Motor neuron (in vitro differentiated cells): ENCODE results near the gene PPP2R3B. TPM values are rescaled to one million over a fixed set of nuclear protein-coding genes. Genes with fewer than 3 reads are reported as not detected.
A peak's percentile ranks its signal among the peaks of the same experiment; 100 is the strongest.
"Not testable (repeated sequence)": the region's sequence is repeated elsewhere in the genome, so short reads cannot be mapped to it uniquely, and the experiment has no call there.

ENCODE experiments used
- ATAC-seq, 8 experiments: fragments of 200-7000 bp; cut with Tn5 transposase; replicated peaks in 6 of 8; 2 replicates each; pipeline ENCODE4 v1.8.0; 2021; ENCODE audit warnings: mild to moderate bottlenecking in 8 of 8, moderate library complexity in 8 of 8
- H3K27ac ChIP-seq, 2 donors: fragments of 250-450 bp; sonication (Bioruptor Pico); 2 replicates each; pipeline ENCODE4 v1.9.0; 2021; ENCODE audit warnings: antibody characterized with exemption in 2 of 2, mild to moderate bottlenecking in 2 of 2, moderate library complexity in 1 of 2
- H3K4me1 ChIP-seq, 2 donors: fragments of 250-450 bp; sonication (Bioruptor Pico); replicated peaks in 1 of 2; 2 replicates each; pipeline ENCODE4 v1.6.1; 2021; ENCODE audit warnings: antibody characterized with exemption in 2 of 2, mild to moderate bottlenecking in 2 of 2, moderate library complexity in 1 of 2
- H3K4me3 ChIP-seq, 5 donors: fragments of 250-450 bp; sonication (Bioruptor Pico); 2 replicates each; pipeline ENCODE4 v1.9.0; 2021; ENCODE audit warnings: antibody characterized with exemption in 5 of 5, mild to moderate bottlenecking in 5 of 5, moderate library complexity in 4 of 5
- WGBS, 10 experiments: fragments of 450-650 bp; shearing (Covaris generic); methylation state at CpG; one replicate each; pipeline ENCODE4 v1.0.0; 2022; 5-methylcytosine and 5-hydroxymethylcytosine counted together
- in situ Hi-C, 9 experiments: fragments of 400-800 bp; cut with MboI; loops; one replicate each; pipeline ENCODE4 v1.15.0; 2021; ENCODE audit warnings: low sequenced_read_pairs in 9 of 9, low pct_unique_long_range_greater_than_20kb in 2 of 9; ENCODE audit not compliant: unreplicated experiment in 9 of 9
- total RNA-seq, 8 experiments: library from RNA; unstranded; fragments of 300-600 nt; gene quantifications; 2 replicates each; pipeline versions ENCODE4 v1.2.3 to v1.2.4, GENCODE V29; 2022

PPP2R3B gene
- total RNA-seq, 8 experiments from 2014 or later = 7.4 to 27.6 (median 17.9) TPM

DNA sequence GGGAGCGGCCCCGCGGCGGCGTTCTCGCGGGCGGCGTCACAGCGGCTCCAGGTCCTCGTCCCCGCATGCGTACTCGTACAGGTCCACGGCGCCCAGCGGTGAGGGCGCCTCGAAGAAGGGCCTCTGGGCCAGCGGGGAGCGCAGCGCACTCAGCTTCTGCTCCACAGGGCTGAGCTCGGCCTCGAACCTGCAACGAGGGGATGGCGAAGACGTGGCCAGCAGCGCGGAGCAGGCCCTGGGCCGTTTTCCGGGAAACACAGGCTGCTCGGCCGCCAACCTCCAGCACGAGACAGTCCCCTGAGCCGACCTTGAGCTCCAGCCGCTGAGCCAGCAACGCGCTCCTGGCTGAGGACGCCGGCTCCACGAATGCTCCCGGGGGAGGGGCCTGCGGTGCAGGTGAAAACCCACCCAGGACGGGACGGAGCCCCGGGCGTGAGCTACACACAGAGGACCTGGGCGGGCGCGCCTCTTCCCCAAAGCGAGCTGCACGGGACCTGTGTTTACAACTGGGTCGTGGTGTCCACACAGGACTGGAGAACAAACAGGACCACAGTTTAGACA is 52.3 kb downstream of the PPP2R3B start:
- WGBS, 10 experiments = 90 to 100% (median 92%) methylated on average over 2 to 17 of the region's 53 CpGs; no CpG with 5 or more reads in 6 of the 10 experiments
- Histone ChIP-seq H3K4me1 (peaks cover 8 to 9% of the 10 kb centered on the region in 2 donors), H3K4me3 (no peak overlapping the region), H3K27ac (no peak overlapping the region)
- in situ Hi-C loops = no loop called here
- no peak for ATAC-seq

DNA sequence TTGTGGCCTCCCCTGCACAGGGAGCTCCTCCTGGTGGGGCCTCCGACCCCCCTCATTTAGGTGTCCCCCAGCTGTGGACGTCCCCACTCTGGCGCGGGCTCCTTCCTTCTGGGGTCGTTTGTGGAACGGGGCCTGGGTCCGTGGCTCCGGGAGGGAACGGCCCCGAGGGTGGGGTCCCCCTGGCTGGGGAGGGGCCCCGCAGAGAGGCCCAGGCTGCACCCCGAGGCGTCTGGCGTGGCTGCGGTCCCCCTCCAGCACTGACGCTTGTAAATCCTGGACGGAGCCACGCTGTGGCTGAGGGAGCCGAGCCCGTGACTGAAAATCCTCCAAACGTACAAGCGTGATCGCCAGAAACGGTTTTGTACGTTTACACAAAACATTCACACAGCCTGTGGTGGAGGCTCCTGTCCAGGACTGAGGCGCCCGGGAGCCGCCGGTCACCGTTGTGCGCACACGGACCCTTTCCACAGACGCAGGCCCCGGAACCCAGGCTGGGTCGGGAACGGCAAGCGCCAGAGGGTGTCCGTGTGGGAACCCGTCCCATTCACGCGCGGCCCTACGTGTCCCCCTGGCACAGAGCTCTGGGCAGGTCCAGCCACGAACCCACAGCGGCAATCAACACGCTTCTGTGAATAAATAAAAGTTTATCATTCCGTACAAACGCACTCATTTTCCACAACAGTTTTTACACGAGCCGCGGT is 52.9 kb downstream of the PPP2R3B start:
- Histone ChIP-seq H3K27ac (no peak overlapping the region), H3K4me1 (peaks cover 8 to 9% of the 10 kb centered on the region in 2 donors), H3K4me3 (no peak overlapping the region)
- no peak for ATAC-seq
- WGBS, 10 experiments = 80 to 100% (median 87%) methylated on average over 1 to 7 of the region's 51 CpGs; no CpG with 5 or more reads in 6 of the 10 experiments
- in situ Hi-C loops = no loop called here

DNA sequence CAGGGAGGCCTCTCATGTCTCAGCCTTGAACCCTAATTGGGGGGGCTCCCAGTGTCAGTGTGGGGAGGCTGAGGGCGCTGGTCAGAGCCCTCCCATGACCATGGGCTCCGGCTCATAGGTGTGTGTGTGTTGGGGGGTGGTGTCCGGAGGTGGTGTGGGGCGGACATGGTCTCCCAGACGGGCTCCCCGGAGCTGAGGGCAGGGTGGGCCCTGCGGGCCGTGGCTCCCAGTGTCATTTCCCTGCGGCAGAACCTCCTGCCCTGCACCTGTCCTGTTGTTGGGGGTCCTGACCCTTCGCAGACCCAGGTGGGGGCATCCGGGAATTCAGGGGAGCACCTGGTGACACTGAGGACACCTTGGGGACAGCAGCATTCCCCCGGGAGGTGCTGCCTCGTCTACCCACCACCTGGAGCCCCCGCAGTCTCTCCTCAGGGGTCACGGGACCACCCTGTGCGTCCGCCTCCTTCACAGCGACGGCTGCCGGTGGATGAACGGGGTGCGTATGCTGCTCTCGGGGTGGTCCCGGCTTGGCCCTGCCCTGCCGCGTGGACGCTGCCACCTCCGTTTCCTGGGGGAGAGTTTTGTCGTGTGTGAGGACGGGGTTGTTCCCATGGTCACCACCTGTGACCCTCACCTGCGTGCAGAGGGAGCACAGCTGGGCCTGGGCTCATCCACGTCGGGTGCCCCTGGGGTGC is 53.6 kb downstream of the PPP2R3B start:
- 100% methylated on average over 1 of the region's 33 CpGs; no CpG with 5 or more reads in 9 of the 10 experiments for WGBS, 10 experiments
- in situ Hi-C loops = no loop called here
- no peak for ATAC-seq
- Histone ChIP-seq H3K27ac (no peak overlapping the region), H3K4me3 (no peak overlapping the region), H3K4me1 (peaks cover 8 to 9% of the 10 kb centered on the region in 2 donors)

DNA sequence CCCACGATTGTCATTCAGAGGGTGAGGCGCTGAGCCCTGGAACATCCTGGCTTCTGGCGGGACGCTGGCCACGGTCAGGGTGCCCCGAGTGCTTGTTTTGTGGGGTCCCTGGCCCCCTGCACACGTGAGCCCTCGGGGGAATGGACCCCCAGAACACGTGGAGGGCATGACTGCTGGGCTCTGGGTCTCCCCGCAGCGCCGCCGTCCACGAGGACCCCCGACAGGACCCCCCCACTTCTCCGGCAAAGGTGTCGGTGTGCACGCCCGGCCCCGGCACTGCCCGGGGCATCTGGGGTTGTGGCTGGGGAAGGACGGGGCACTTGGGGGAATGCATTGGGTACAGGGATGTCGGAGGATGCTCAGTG is 54.2 kb downstream of the PPP2R3B start:
- in situ Hi-C loops = no loop called here
- Histone ChIP-seq H3K4me3 (no peak overlapping the region), H3K27ac (no peak overlapping the region), H3K4me1 (peaks cover 8 to 9% of the 10 kb centered on the region in 2 donors)
- ATAC-seq = no peak
- WGBS, 10 experiments = no CpG with 5 or more reads among the region's 23 CpGs

DNA sequence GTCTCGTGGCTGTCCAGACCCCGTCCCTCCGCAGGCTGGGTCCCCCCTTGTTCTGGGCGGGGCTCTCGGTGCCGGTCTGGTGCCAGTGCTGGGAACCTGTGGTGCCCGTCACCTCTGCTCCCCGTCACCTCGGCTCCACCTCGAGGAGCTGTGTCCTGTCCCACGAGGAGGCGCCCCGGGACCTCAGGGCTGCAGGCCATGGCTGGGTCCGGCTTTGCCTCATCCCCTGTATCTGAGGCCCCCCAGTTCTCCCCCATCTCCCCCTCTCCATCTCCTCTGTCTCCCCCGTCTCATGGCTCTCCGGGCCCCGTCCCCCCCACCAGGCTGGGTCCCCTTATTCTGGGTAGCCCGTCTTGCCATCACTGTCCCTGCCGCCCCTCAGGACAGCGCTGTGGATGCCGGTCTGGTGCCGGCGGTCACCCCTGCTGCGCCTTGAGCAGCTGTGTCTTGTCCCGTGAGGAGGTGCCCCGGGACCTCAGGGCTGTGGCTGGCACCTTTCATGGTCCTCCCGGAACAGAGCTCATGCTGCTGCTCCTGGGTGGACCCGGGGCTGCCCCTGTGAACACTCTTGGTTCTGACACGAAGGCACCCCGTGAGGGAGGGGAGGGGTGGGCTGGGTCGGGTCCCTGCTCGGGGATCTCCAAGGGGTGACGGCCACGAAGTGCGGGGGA is 54.7 kb downstream of the PPP2R3B start:
- WGBS, 10 experiments = no CpG with 5 or more reads among the region's 35 CpGs
- in situ Hi-C loops = no loop called here
- Histone ChIP-seq H3K27ac (no peak overlapping the region), H3K4me1 (peaks cover 8 to 9% of the 10 kb centered on the region in 2 donors), H3K4me3 (no peak overlapping the region)
- peak in 2 of 8 experiments; percentile 9 to 15 for ATAC-seq

- WGBS, 10 experiments = 9% methylated on average over 12 of the region's 51 CpGs; no CpG with 5 or more reads in 9 of the 10 experiments
- H3K4me3 ChIP-seq = no peak overlapping the region
- no peak overlapping the region for H3K27ac ChIP-seq
- H3K4me1 ChIP-seq = peaks cover 8 to 9% of the 10 kb centered on the region in 2 donors
- in situ Hi-C loops = no loop called here
- peak; percentile 71 to 88 (median 81) for ATAC-seq
Measured at GRCh38 chrX:331151-331824, 55.4 kb downstream of the PPP2R3B start.

DNA sequence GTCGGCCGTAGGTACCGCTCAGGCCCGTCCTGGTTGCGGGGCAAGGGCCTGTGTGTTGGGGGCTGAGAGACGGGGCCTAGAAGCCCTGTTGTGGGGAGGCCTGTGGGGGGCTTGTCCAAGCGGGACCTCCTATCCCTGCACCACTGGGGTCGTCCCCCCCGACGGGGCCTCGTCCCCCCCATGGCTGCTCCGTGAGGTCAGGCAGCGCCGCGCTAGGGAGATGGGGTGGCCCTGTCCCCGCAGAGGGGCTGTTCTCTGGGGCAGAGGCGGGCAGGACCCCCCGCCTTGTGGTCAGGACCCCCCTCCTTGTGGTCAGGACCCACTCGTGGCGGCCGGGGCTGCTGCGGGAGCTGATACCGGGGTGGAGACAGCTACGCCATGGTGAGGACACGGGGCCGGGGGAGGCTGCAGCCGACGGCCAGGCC is 56.0 kb downstream of the PPP2R3B start:
- WGBS, 10 experiments = no CpG with 5 or more reads among the region's 28 CpGs
- ATAC-seq = no peak
- Histone ChIP-seq H3K4me3 (no peak overlapping the region), H3K4me1 (peaks cover 8 to 9% of the 10 kb centered on the region in 2 donors), H3K27ac (no peak overlapping the region)
- in situ Hi-C loops = no loop called here

GRCh38 chrX:330141-330725 is 56.5 kb downstream of the PPP2R3B start:
- H3K4me3 ChIP-seq, ATAC-seq, in situ Hi-C loops, H3K4me1 ChIP-seq, H3K27ac ChIP-seq: not testable (repeated sequence)
- 47 to 97% (median 86%) methylated on average over 3 to 18 of the region's 29 CpGs; no CpG with 5 or more reads in 6 of the 10 experiments for WGBS, 10 experiments

DNA sequence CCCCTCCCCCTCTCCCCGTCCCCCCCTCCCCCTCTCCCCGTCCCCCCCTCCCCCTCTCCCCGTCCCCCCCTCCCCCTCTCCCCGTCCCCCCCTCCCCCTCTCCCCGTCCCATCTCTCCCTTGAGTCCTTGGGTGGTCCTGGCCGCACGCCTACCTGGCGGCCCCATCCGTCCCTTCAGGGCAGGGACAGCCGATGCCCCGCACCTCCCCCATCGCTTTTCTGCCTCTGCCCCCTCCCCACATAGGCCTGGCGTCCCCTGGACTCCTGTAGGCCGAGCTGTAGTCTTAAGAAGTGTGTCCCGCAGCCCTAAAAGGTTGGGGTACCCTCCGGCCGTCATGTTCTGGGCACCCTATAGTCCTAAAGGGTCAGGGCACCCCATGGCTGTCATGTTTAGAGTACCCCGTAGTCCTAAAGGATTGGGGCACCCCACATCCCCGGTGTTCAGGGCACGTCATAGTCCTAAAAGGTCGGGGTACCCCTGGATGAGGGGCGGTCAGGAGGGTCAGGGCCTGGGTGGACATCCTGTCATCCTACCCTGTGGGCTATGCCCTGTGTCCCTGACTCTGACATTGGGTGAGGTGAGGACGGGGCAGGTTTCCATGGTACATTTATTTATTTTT is 57.3 kb downstream of the PPP2R3B start:
- in situ Hi-C loops = no loop called here
- ATAC-seq = no peak
- Histone ChIP-seq H3K27ac (no peak overlapping the region), H3K4me1 (peaks cover 8 to 9% of the 10 kb centered on the region in 2 donors), H3K4me3 (no peak overlapping the region)
- WGBS, 10 experiments = 100% methylated on average over 4 of the region's 23 CpGs; no CpG with 5 or more reads in 9 of the 10 experiments

DNA sequence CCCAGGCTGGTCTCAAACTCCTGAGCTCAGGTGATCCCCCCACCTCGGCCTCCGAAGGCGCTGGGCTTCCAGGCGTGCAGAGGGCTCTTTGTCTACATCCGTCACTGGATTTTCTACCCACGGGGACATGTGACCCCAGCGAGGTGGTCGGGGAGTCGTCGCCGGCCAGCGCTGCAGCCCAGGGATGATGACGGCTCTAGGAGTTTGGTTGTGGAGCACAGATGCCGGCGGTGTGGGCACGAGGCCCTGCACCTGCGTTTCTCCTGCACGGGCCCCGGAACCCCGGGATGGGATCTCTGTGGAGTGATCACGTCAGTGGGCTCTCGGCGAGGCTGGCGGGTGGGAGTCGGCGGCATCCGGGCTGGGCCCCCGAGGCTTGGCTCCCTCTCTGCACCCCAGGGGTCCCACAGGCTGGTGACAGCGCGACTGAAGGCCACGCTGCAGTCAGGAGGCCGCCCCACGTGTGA is 59.0 kb downstream of the PPP2R3B start:
- ATAC-seq = no peak
- in situ Hi-C loops = no loop called here
- WGBS, 10 experiments = 93% methylated on average over 21 of the region's 33 CpGs; no CpG with 5 or more reads in 9 of the 10 experiments

GRCh38 chrX:324664-325063 is 62.0 kb downstream of the PPP2R3B start:
- H3K27ac ChIP-seq, H3K4me1 ChIP-seq, H3K4me3 ChIP-seq, in situ Hi-C loops: not testable (repeated sequence)
- peak in 1 of 8 experiments; percentile 5 for ATAC-seq
- WGBS, 10 experiments = 65 to 96% (median 67%) methylated on average over 1 to 14 of the region's 14 CpGs; no CpG with 5 or more reads in 4 of the 10 experiments

More for the DNA sequence above, 59.0 kb downstream of the PPP2R3B start:
- Histone ChIP-seq H3K4me1 (peaks cover 8 to 9% of the 10 kb centered on the region in 2 donors), H3K4me3 (no peak overlapping the region), H3K27ac (no peak overlapping the region)
